Karpas-422 (cell line): ENCODE data around the gene POLD2. TPM values are rescaled to one million over a fixed set of nuclear protein-coding genes. Genes with fewer than 3 reads are reported as not detected.

Experiments
- DNase-seq: peaks from one replicate; pipeline ENCODE4 v3.0.0-alpha.2; 2015
- H2AFZ ChIP-seq: fragments of 200-600 bp; sonication (generic); 2 replicates; pipeline ENCODE4 v1.6.1; 2014; ENCODE audit warnings: antibody characterized with exemption, low read length, mixed read lengths
- H3K27ac ChIP-seq: fragments of 200-600 bp; sonication (generic); 2 replicates; pipeline ENCODE4 v1.5.1; 2014; ENCODE audit warnings: mild to moderate bottlenecking, low read length, moderate library complexity
- H3K27me3 ChIP-seq: fragments of 200-600 bp; sonication (generic); 2 replicates; pipeline ENCODE4 v1.6.1; 2014; ENCODE audit warnings: low read length, mixed read lengths
- H3K36me3 ChIP-seq: fragments of 200-600 bp; sonication (generic); 2 replicates; pipeline ENCODE4 v1.6.1; 2014; ENCODE audit warnings: low read length, mixed read lengths; ENCODE audit not compliant: insufficient read depth
- H3K4me1 ChIP-seq: fragments of 200-600 bp; sonication (generic); 2 replicates; pipeline ENCODE4 v1.6.1; 2014; ENCODE audit warnings: mild to moderate bottlenecking, low read length, mixed read lengths
- H3K4me2 ChIP-seq: fragments of 200-600 bp; sonication (generic); 2 replicates; pipeline ENCODE4 v1.6.1; 2014; ENCODE audit warnings: low read length, low read depth, mild to moderate bottlenecking; ENCODE audit not compliant: poor library complexity, severe bottlenecking
- H3K4me3 ChIP-seq: fragments of 200-600 bp; sonication (generic); 2 replicates; pipeline ENCODE4 v1.5.1; 2014; ENCODE audit warnings: mild to moderate bottlenecking, antibody characterized with exemption, low read length, mixed read lengths
- H3K79me2 ChIP-seq: fragments of 200-600 bp; sonication (generic); 2 replicates; pipeline ENCODE4 v1.6.1; 2014; ENCODE audit warnings: mild to moderate bottlenecking, low read length, mixed read lengths
- H3K9ac ChIP-seq: fragments of 200-600 bp; sonication (generic); 2 replicates; pipeline ENCODE4 v1.6.0; 2014; ENCODE audit warnings: low read length
- H3K9me2 ChIP-seq: fragments of 200-600 bp; sonication (generic), shearing (Covaris generic); replicated peaks from 2 replicates; pipeline ENCODE4 v1.6.0; 2014; ENCODE audit warnings: mild to moderate bottlenecking, low read length, moderate library complexity; ENCODE audit not compliant: insufficient read depth
- H3K9me3 ChIP-seq: fragments of 300-700, 200-600 bp; sonication (generic); 2 replicates; pipeline ENCODE4 v1.6.1; 2014; ENCODE audit warnings: low read length, mixed read lengths
- H4K20me1 ChIP-seq: fragments of 200-600 bp; sonication (generic); 2 replicates; pipeline ENCODE4 v1.6.1; 2014; ENCODE audit warnings: mild to moderate bottlenecking, antibody characterized with exemption, low read length, low read depth; ENCODE audit not compliant: insufficient read depth
- total RNA-seq: library from RNA; depleted of rRNA; stranded (reverse); fragments of >200 nt; shearing (Covaris generic); gene quantifications from 2 replicates; pipeline ENCODE4 v1.2.3, GENCODE V29; 2014; ENCODE audit warnings: low replicate concordance

Gene POLD2
- total RNA-seq, 1 experiment from 2014 or later: 165 TPM

GRCh38 chr7:44097064-44097932 is 26.1 kb downstream of the POLD2 start:
- H4K20me1 ChIP-seq: no peaks in the 10 kb centered on the region
- H3K27me3 ChIP-seq: no peaks in the 10 kb centered on the region
- no peaks in the 10 kb centered on the region for H3K9me3 ChIP-seq
- peak overlapping the region; percentile 32; the same call in 1 of the 2 replicates for H3K4me3 ChIP-seq
- no peaks in the 10 kb centered on the region for H3K36me3 ChIP-seq
- no peak overlapping the region for H2AFZ ChIP-seq
- peaks cover 63% of the 10 kb centered on the region for H3K4me1 ChIP-seq
- no peaks in the 10 kb centered on the region for H3K9me2 ChIP-seq
- peak overlapping the region; percentile 65 for H3K9ac ChIP-seq
- H3K27ac ChIP-seq: peak overlapping the region; percentile 95
- DNase-seq: peak; percentile 94
- H3K79me2 ChIP-seq: no peaks in the 10 kb centered on the region
- peak overlapping the region; percentile 50 for H3K4me2 ChIP-seq

- no peak for DNase-seq
- H3K79me2 ChIP-seq: no peaks in the 10 kb centered on the region
- H3K36me3 ChIP-seq: no peaks in the 10 kb centered on the region
- no peaks in the 10 kb centered on the region for H3K9me3 ChIP-seq
- H2AFZ ChIP-seq: no peak overlapping the region
- peaks cover 57% of the 10 kb centered on the region for H3K4me1 ChIP-seq
- peak overlapping the region; percentile 30; the same call in 1 of the 2 replicates for H3K4me3 ChIP-seq
- H3K9me2 ChIP-seq: no peaks in the 10 kb centered on the region
- no peaks in the 10 kb centered on the region for H4K20me1 ChIP-seq
- H3K4me2 ChIP-seq: peak overlapping the region; percentile 50
- peak overlapping the region; percentile 57 for H3K9ac ChIP-seq
- H3K27me3 ChIP-seq: no peaks in the 10 kb centered on the region
- peak overlapping the region; percentile 95 for H3K27ac ChIP-seq
Observed at GRCh38 chr7:44096326-44096881, 26.9 kb downstream of the POLD2 start.

GRCh38 chr7:44095781-44096180 is 27.6 kb downstream of the POLD2 start:
- Histone ChIP-seq H3K4me3 (no peak overlapping the region), H3K9me2 (no peaks in the 10 kb centered on the region), H3K27ac (peak overlapping the region; percentile 95), H3K4me2 (peak overlapping the region; percentile 40), H3K9ac (peak overlapping the region; percentile 57), H2AFZ (no peak overlapping the region), H3K9me3 (no peaks in the 10 kb centered on the region), H3K4me1 (peaks cover 51% of the 10 kb centered on the region), H3K27me3 (no peaks in the 10 kb centered on the region), H3K36me3 (no peaks in the 10 kb centered on the region), H4K20me1 (no peaks in the 10 kb centered on the region), H3K79me2 (no peaks in the 10 kb centered on the region)
- no peak for DNase-seq

- H3K9me2 ChIP-seq: no peaks in the 10 kb centered on the region
- peak overlapping the region; percentile 57 for H3K9ac ChIP-seq
- DNase-seq: peak; percentile 71
- H3K36me3 ChIP-seq: no peaks in the 10 kb centered on the region
- H3K27me3 ChIP-seq: no peaks in the 10 kb centered on the region
- H3K27ac ChIP-seq: peak overlapping the region; percentile 95
- no peak overlapping the region for H2AFZ ChIP-seq
- H3K4me3 ChIP-seq: no peak overlapping the region
- H3K9me3 ChIP-seq: no peaks in the 10 kb centered on the region
- H4K20me1 ChIP-seq: no peaks in the 10 kb centered on the region
- H3K4me1 ChIP-seq: peaks cover 45% of the 10 kb centered on the region
- H3K4me2 ChIP-seq: peak overlapping the region; percentile 40
- no peaks in the 10 kb centered on the region for H3K79me2 ChIP-seq
Observed at GRCh38 chr7:44094883-44095592, 28.3 kb downstream of the POLD2 start.

GRCh38 chr7:44094365-44094764 is 29.0 kb downstream of the POLD2 start:
- peak overlapping the region; percentile 40 for H3K4me2 ChIP-seq

GRCh38 chr7:44093102-44093641 is 30.2 kb downstream of the POLD2 start:
- no peaks in the 10 kb centered on the region for H3K9me2 ChIP-seq
- H3K4me1 ChIP-seq: peaks cover 41% of the 10 kb centered on the region
- H3K9me3 ChIP-seq: no peaks in the 10 kb centered on the region
- no peak overlapping the region for H3K4me2 ChIP-seq
- DNase-seq: no peak
- H3K9ac ChIP-seq: no peak overlapping the region
- H3K4me3 ChIP-seq: no peak overlapping the region
- no peaks in the 10 kb centered on the region for H4K20me1 ChIP-seq
- no peak overlapping the region for H2AFZ ChIP-seq
- H3K27me3 ChIP-seq: no peaks in the 10 kb centered on the region
- no peak overlapping the region for H3K27ac ChIP-seq
- H3K79me2 ChIP-seq: no peaks in the 10 kb centered on the region
- H3K36me3 ChIP-seq: no peaks in the 10 kb centered on the region

More at GRCh38 chr7:44094365-44094764, 29.0 kb downstream of the POLD2 start:
- Histone ChIP-seq H3K9me3 (no peaks in the 10 kb centered on the region), H3K27ac (peak overlapping the region; percentile 95), H3K79me2 (no peaks in the 10 kb centered on the region), H3K4me3 (no peak overlapping the region), H3K9me2 (no peaks in the 10 kb centered on the region), H3K36me3 (no peaks in the 10 kb centered on the region), H3K9ac (peak overlapping the region; percentile 43; the same call in 1 of the 2 replicates), H3K4me1 (peaks cover 45% of the 10 kb centered on the region), H3K27me3 (no peaks in the 10 kb centered on the region), H2AFZ (no peak overlapping the region), H4K20me1 (no peaks in the 10 kb centered on the region)
- no peak for DNase-seq

GRCh38 chr7:44087911-44088838 is 35.2 kb downstream of the POLD2 start:
- Histone ChIP-seq H4K20me1 (no peaks in the 10 kb centered on the region), H3K4me3 (no peak overlapping the region), H3K9ac (no peak overlapping the region), H2AFZ (no peak overlapping the region), H3K9me3 (no peaks in the 10 kb centered on the region), H3K4me2 (no peak overlapping the region), H3K4me1 (peaks cover 12% of the 10 kb centered on the region), H3K9me2 (no peaks in the 10 kb centered on the region), H3K79me2 (no peaks in the 10 kb centered on the region), H3K27ac (no peak overlapping the region), H3K27me3 (no peaks in the 10 kb centered on the region), H3K36me3 (no peaks in the 10 kb centered on the region)
- DNase-seq: no peak
